ENCODE data around the gene FRMD1.
A peak's percentile ranks its signal among the peaks of the same experiment; 100 is the strongest.

The FRMD1 gene

DNA sequence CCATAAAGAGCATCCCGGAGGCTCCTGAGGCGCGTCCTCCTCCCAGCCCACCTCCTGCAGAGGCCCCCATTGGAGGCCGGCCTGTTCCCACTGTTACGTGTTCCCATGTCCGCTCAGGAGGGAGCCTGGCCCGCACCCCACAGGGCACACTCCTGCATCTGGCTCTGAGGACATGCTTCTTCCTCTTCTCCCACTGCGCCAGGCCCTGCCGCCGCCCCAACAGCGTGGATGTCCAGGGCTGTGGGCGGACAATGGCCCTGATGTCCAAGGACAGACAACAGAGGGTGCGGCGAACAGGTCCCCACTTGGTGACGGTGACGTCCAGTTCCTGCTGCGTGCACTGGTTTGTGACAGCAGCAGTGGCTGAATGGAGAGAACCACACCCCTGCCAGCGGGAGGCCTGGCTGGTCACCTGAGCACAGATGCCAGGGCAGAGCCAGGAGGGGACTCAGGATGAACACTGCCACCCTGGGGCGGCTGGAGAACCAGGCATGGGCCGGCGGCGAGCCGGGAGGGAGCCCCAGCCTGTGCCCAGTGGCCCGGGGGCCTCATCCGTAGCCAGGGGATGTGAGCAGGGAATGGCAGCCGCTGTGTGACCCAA lies 26.6 kb downstream of the FRMD1 start:
- no peaks in the 10 kb centered on the region for H3K9me3 ChIP-seq (replicated peaks in 1 of 11)
- H3K9ac ChIP-seq: no peak overlapping the region
- peaks cover 0 to 18% (median 0%) of the 10 kb centered on the region in 11 experiments; a peak in 5 of 22 replicates for H3K27me3 ChIP-seq
- H3K4me2 ChIP-seq: no peak overlapping the region
- no peaks in the 10 kb centered on the region for H4K20me1 ChIP-seq
- no peak overlapping the region for H3K27ac ChIP-seq
- no peak for TF ChIP-seq Cebpa-rat (IDR thresholded peaks at IDR 0.05)
- no peak overlapping the region for H3K4me3 ChIP-seq
- no peaks in the 10 kb centered on the region for H3K36me3 ChIP-seq
- peaks cover 20 to 67% (median 56%) of the 10 kb centered on the region in 10 experiments for H3K4me1 ChIP-seq

DNA sequence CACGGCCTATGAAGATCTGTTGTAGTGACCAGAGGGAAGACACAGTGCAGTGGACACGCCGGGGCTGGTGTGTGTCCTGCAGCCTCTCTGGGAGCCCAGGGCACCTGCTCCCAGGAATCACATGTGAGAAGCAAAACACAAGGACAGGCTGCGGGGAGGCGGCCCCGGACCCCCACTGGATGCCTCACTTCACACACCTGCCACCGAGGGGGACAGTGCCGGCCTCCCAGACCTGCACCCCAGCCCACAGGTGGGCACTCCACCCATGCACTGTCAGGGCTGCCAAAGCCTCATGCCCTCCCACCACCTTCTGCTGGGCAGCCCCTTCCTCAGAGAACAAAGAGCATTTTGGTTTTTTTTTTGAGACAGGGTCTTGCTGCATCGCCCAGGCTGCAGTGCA lies 27.4 kb downstream of the FRMD1 start:
- Histone ChIP-seq H3K9me3 (replicated peaks in 1 of 11) (no peaks in the 10 kb centered on the region), H3K27me3 (peaks cover 0 to 18% (median 0%) of the 10 kb centered on the region in 11 experiments; a peak in 5 of 22 replicates), H3K9ac (no peak overlapping the region)

GRCh38 chr6:168050881-168051586 lies 28.0 kb downstream of the FRMD1 start:
- no peak for TF ChIP-seq Cebpa-rat (IDR thresholded peaks at IDR 0.05)
- Histone ChIP-seq H3K9me3 (replicated peaks in 1 of 11) (no peaks in the 10 kb centered on the region), H3K9ac (peak overlapping the region in 4 of 11 experiments; percentile 55 to 67 (median 62); a peak in 7 of 22 replicates), H3K4me2 (peak overlapping the region; percentile 66 to 94 (median 88)), H4K20me1 (no peaks in the 10 kb centered on the region), H3K27me3 (peaks cover 0 to 18% (median 0%) of the 10 kb centered on the region in 11 experiments; a peak in 5 of 22 replicates), H3K27ac (peak overlapping the region in 5 of 11 experiments; percentile 51 to 65 (median 56); a peak in 7 of 22 replicates), H3K36me3 (no peaks in the 10 kb centered on the region), H3K4me1 (peaks cover 20 to 66% (median 61%) of the 10 kb centered on the region in 10 experiments), H3K4me3 (no peak overlapping the region)

More for the DNA sequence above, 27.4 kb downstream of the FRMD1 start:
- no peak overlapping the region for H3K4me2 ChIP-seq
- TF ChIP-seq Cebpa-rat (IDR thresholded peaks at IDR 0.05): no peak
- H3K4me1 ChIP-seq: peaks cover 20 to 64% (median 58%) of the 10 kb centered on the region in 10 experiments
- H3K27ac ChIP-seq: no peak overlapping the region
- H3K4me3 ChIP-seq: no peak overlapping the region
- no peaks in the 10 kb centered on the region for H3K36me3 ChIP-seq
- H4K20me1 ChIP-seq: no peaks in the 10 kb centered on the region

DNA sequence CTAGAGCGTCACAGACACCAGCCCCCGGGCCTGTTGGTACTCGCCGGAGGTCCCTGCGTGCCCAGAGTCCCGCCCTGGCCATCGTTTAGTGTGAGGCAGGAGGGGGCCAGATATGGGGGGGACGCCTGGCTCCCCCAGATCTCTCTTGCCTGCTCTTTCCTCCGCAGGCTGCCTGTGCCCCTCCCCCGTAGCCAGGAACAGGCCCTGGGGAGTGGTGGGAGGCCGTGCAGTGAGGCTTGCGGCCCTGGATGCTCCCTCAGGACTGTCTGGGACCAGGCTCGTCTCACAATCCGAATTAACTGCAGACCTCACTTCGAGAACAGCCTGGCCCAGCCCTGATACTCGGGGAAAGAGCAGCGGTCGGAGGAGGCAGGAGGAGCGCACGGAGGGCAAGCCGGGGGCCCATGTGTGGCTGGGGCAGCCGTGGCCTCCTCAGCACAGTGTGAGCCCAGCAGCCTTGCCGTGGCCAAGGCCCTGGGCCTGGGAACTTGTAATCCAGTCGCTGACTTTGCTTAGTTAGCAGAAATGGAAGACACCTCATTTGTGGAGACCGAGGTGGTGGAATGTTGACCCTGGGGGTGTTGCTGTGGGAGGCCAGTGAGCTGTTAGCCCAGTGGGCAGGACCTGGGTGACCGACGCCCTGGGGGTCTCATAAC lies 28.7 kb downstream of the FRMD1 start:
- no peaks in the 10 kb centered on the region for H4K20me1 ChIP-seq

GRCh38 chr6:168049706-168050224 lies 29.2 kb downstream of the FRMD1 start:
- Histone ChIP-seq H3K9me3 (replicated peaks in 1 of 11) (no peaks in the 10 kb centered on the region), H3K4me2 (peak overlapping the region; percentile 66 to 94 (median 88)), H3K4me3 (peak overlapping the region in 1 of 10 experiments; percentile 8; a peak in 1 of 20 replicates), H3K4me1 (peaks cover 24 to 66% (median 61%) of the 10 kb centered on the region in 10 experiments), H3K9ac (peak overlapping the region in 9 of 11 experiments; percentile 20 to 67 (median 56); a peak in 15 of 22 replicates), H3K27me3 (peaks cover 0 to 18% (median 0%) of the 10 kb centered on the region in 11 experiments; a peak in 5 of 22 replicates), H4K20me1 (no peaks in the 10 kb centered on the region), H3K27ac (peak overlapping the region in 9 of 11 experiments; percentile 1 to 65 (median 56); a peak in 14 of 22 replicates), H3K36me3 (no peaks in the 10 kb centered on the region)
- no peak for TF ChIP-seq Cebpa-rat (IDR thresholded peaks at IDR 0.05)

More for the DNA sequence above, 28.7 kb downstream of the FRMD1 start:
- peaks cover 0 to 18% (median 0%) of the 10 kb centered on the region in 11 experiments; a peak in 5 of 22 replicates for H3K27me3 ChIP-seq
- H3K27ac ChIP-seq: peak overlapping the region in 9 of 11 experiments; percentile 1 to 65 (median 56); a peak in 16 of 22 replicates
- H3K9ac ChIP-seq: peak overlapping the region in 9 of 11 experiments; percentile 20 to 67 (median 56); a peak in 17 of 22 replicates
- peaks cover 26 to 66% (median 61%) of the 10 kb centered on the region in 10 experiments for H3K4me1 ChIP-seq
- H3K9me3 ChIP-seq (replicated peaks in 1 of 11): no peaks in the 10 kb centered on the region
- peak overlapping the region; percentile 66 to 94 (median 88) for H3K4me2 ChIP-seq
- no peak for TF ChIP-seq Cebpa-rat (IDR thresholded peaks at IDR 0.05)
- no peaks in the 10 kb centered on the region for H3K36me3 ChIP-seq
- peak overlapping the region in 1 of 10 experiments; percentile 8; a peak in 1 of 20 replicates for H3K4me3 ChIP-seq

GRCh38 chr6:168049277-168049676 lies 29.7 kb downstream of the FRMD1 start:
- no peak overlapping the region for H3K4me3 ChIP-seq
- no peak for TF ChIP-seq Cebpa-rat (IDR thresholded peaks at IDR 0.05)
- no peaks in the 10 kb centered on the region for H3K36me3 ChIP-seq
- H3K9ac ChIP-seq: no peak overlapping the region
- H4K20me1 ChIP-seq: no peaks in the 10 kb centered on the region
- H3K4me2 ChIP-seq: peak overlapping the region; percentile 7 to 92 (median 42); a peak in 15 of 22 replicates
- no peaks in the 10 kb centered on the region for H3K9me3 ChIP-seq (replicated peaks in 1 of 11)
- peaks cover 0 to 18% (median 0%) of the 10 kb centered on the region in 11 experiments; a peak in 5 of 22 replicates for H3K27me3 ChIP-seq
- H3K27ac ChIP-seq: no peak overlapping the region
- peaks cover 24 to 66% (median 61%) of the 10 kb centered on the region in 10 experiments for H3K4me1 ChIP-seq

DNA sequence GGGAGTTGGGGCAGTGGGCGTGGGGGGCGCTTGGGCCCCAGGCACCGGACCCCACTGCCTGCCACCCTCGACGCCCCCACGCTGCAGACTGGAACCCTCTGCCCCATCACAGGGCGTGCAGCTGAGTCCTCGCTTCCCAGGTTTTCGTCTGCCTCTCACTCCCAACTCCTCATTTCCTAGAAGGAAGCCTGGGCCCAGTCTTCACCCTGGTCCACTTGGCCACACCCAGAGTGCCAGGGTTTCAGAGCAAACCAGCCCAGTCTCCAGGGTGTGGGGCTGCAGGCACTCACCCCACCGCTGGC lies 30.3 kb downstream of the FRMD1 start:
- no peaks in the 10 kb centered on the region for H4K20me1 ChIP-seq
- no peaks in the 10 kb centered on the region for H3K36me3 ChIP-seq
- no peak for TF ChIP-seq Cebpa-rat (IDR thresholded peaks at IDR 0.05)
- no peak overlapping the region; a peak in 1 of 22 replicates for H3K27ac ChIP-seq
- no peak overlapping the region for H3K9ac ChIP-seq
- H3K27me3 ChIP-seq: peaks cover 0 to 21% (median 0%) of the 10 kb centered on the region in 11 experiments; a peak in 5 of 22 replicates
- H3K9me3 ChIP-seq (replicated peaks in 1 of 11): no peaks in the 10 kb centered on the region
- H3K4me2 ChIP-seq: peak overlapping the region in 7 of 11 experiments; percentile 17 to 92 (median 42); a peak in 12 of 22 replicates
- peaks cover 30 to 66% (median 62%) of the 10 kb centered on the region in 10 experiments for H3K4me1 ChIP-seq
- no peak overlapping the region for H3K4me3 ChIP-seq

DNA sequence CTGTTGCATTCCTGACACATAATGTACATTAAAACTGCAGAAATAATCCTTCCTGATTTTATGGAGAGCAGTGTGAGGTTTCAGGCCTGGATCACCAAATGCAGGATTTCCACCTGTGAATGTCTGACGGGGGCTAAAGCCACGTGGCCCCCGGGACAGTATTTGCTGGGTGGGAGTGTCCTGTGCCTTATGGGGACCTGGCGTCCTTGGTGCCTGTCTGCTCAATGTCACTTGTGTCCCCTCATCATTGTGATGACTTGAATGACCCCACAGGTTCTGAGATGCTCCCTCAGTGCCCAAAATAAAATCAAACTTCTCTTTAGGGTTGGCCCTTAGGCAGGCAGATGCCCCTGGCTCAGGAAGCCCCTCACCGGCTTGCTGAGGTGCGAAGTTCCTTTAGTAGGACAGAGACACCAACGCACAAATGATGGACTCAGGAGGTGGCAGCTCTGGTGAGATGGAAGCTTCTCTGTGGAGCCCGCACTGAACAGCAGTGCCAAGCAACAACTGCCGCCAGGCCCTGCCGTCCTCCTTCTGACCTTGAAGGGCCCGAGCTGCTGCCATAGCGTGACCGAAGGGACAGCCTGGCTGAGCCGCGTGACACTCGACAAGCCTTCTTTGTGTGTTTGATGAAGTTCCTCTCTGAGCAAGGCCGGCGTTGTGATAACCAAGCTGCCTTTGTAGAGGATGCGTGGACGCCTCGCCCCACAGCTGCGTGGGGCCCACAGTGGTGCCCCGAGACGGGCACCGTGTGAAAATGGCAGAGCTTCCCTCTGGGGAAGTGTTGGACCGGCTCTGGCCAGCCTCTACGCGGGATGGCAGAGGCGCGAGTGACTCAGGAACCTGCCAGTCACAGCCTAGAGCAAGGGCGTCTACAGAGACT lies 30.9 kb downstream of the FRMD1 start:
- no peak for TF ChIP-seq Cebpa-rat (IDR thresholded peaks at IDR 0.05)
- H3K27me3 ChIP-seq: peaks cover 0 to 27% (median 0%) of the 10 kb centered on the region in 11 experiments; a peak in 6 of 22 replicates

More for the DNA sequence above, 30.9 kb downstream of the FRMD1 start:
- Histone ChIP-seq H3K4me3 (no peak overlapping the region), H3K4me2 (peak overlapping the region in 7 of 11 experiments; percentile 17 to 92 (median 42); a peak in 10 of 22 replicates), H4K20me1 (no peaks in the 10 kb centered on the region), H3K36me3 (no peaks in the 10 kb centered on the region), H3K9ac (no peak overlapping the region), H3K4me1 (peaks cover 36 to 72% (median 68%) of the 10 kb centered on the region in 10 experiments), H3K9me3 (replicated peaks in 1 of 11) (no peaks in the 10 kb centered on the region), H3K27ac (no peak overlapping the region; a peak in 1 of 22 replicates)

Data from BLaER1 treated with 17β-estradiol and CSF1 and Interleukin-3, amounts not matched to agents 10 nM and 100 nM (cell line).